ENCODE data around the gene GATD1.
A peak's percentile ranks its signal among the peaks of the same experiment; 100 is the strongest.

The GATD1 gene

DNA sequence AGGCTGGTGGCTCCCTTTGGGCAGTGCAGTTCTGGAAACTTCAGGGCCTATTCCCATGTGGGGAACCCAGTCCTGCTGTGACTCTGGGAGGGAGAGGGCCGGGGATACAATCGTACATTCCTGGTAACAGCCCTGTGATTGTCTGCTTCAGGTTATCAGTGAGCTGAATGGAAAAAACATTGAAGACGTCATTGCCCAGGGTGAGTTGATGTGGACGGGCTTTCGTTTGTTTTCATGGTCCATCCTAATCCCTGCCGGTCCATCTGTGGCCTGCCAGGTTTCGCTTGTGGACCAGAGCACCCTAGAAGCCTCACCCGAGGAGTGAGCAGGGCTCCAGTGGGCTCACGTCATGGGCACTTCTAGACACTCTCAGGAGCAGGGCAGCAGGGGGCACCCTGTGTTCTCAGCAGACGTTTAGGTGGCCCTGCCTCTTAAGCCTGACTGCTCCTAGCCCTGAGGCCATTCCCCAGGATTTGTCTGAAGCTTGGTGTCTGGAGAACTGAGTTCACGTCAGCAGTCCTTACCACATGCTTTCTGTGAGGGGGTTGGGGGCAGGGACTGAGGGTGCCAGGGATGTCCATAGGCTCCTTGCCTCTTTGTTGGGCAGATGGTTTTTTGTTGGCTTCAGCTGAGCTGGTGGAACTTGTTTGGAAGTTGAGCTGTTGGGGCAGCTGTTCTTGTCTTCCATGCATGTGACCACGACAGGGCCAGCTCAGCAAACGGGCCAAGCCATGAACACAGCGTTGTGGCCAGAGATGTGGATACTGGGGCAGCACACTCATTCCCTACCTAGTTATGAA lies 34.4 kb upstream of the GATD1 start:
- DNase-seq = no peak

DNA sequence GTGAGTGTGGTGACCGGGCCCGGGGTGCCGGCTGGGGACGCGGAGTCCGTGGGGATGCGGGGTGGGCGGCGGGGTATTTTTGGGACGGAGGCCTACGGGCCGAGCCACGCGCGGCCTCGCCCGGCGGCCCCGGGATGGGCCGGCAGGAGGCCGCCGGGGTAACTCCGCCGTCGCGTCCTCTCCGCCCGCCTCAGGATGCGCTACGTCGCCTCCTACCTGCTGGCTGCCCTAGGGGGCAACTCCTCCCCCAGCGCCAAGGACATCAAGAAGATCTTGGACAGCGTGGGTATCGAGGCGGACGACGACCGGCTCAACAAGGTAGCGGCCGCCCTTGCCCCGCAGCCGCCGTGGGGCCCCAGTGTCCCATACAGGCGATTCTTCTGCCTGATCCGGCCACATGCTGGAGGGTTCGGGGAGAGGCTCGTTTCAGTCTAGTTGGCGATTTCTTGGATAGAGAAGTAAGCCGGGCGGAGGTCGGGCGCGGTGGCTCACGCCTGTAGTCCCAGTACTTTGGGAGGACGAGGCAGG lies 32.8 kb upstream of the GATD1 start:
- no peak for DNase-seq

DNA sequence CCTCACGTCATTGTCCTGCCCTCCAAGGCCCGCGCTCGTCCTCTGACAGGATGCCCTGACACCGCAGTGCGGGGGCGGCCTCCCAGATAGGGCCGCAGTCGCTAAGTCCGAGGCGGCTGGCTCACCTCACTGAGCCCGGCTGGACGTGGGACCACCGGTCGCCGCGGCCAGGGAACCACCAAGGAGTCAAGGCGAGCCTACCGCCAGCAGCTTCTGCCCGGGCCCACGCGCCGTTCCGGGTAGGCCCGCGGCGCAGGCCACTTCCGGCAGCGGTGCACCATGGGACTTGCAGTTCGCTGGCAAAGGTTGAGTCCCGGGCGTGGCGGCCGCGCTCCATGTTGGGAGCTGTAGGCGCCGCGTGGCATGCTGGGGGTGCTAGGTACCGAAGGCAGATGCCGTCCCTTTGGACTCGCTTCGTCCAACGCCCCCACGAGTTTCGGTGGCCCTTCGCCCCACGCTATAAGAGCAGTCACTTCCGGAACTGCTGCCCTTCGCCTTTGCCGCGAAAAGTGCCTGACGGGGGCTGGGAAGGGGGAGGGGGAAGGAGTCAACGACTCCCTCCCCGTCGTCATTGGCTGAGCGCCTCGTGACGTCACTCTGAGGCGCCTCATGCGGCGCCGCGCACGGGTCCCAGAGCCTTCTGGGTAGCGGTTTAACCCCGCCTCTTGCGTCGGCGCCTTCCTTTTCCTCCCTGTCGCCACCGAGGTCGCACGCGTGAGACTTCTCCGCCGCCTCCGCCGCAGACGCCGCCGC lies 32.2 kb upstream of the GATD1 start, which contains the start of gene RPLP2:
Gene RPLP2 (plus strand): TSS at position 681 of the 753 bp plus-strand sequence. CDS start 268 bp downstream, outside the sequence.
- DNase-seq = peak; percentile 97 to 99

DNA sequence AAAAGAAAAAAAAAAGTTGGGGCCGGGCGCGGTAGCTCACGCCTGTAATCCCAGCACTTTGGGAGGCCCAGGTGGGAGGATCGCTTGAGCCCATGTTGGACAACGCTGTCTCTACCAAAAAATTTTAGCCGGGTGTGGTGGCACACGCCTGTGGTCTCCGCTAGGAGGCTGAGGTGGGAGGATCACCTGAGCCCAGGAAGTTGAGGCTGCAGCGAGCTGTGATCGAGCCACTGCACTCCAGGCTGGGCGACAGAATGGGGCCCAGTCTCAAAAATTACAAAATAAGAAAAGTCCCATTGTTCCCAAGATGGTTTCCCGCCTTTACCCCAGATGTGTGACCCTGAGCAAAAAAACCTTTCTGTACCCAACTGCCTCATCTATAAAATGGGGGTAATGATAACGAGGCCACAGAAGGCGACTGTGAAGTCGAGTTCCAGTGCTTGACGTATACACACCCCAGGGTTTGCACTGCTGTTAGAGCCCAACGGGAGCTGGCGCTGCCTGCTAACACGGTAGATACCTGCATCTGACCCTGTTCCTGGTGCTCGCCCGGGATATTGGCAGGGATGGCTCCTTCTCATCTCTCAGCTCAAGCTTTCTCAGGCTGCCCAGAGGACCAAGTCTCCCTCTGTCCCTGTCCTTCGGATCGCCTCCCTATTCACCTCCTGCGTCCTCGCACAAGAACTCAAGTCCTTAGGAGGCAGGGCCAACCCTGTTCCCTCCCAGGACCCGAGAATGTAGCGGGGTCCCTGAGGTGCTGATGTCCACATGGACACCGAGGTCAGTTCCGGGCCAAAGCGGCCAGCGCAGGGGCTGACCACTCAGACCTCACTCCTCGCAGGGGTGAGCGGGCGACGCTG lies 31.4 kb upstream of the GATD1 start:
- no peak for DNase-seq

DNA sequence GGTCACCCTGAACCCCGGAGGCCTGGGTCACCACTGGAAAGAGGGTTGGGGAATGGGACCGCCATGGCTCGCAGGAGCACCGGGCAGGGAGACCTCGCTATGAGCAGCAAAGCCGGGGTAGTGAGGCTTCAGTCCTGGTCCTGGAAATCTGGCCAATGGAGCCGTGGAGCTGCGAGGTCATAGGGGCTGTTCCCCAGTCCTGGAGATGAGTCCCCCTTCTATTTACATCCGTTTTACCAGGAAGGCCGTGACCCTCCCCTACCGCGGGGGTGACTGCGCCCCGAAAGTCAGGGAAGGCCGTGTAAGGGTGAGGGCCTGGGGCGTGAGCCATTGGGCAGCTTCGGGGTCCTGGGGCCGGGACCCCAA lies 27.3 kb upstream of the GATD1 start:
- DNase-seq = no peak

DNA sequence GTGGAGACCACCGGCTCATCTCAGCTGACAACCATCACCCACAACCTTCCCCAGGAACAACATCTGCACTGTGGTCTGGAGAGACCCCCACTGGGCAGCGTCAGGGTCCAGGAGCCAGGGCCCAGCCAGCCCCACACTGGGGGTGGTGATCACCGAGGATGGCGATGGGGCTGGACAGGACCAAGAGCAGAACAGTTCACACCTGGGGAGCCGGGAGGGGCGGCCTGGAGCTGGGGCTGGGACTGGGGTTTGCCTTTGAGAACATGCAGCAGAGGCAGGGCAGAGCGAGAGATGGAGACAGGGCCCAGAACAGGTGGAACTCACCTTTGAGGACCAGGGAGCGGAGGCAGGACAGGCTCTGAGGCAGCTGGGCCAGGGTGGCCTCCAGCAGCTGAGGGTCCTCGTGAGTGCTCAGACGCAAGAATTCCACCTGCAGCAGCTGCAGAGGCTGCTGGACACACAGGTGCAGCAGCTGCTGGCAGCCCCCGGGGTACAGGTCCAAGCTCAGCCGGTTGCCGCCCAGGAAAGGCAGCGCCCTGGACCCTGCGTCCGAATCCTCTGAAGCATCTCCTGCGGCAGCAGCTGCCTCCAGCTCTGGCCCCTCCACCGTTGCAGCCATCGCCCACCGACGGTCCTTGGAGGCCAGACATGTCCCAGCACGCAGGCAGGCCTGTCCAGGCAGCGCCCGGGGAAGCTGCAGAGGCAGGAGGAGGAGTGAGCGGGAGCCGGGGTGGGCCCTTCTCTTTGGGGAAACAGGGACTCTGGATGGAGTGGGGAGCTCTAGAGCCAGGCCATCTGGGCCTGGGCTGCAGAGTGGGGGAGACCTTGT lies 26.7 kb upstream of the GATD1 start:
- no peak for DNase-seq

DNA sequence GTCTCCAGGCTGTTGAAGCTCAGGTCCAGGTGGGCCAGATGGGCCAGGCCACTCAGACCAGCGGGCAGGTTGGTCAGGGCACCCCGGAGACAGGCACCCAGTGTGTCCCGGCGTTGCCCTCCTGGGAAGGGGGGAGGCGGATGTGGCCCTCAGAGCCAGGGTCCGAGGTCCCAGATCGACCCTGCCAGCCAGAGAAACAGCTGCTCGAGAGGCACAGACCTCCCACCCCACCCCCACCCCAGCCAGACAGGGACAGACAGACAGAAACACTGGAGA lies 26.1 kb upstream of the GATD1 start:
- no peak for DNase-seq

DNA sequence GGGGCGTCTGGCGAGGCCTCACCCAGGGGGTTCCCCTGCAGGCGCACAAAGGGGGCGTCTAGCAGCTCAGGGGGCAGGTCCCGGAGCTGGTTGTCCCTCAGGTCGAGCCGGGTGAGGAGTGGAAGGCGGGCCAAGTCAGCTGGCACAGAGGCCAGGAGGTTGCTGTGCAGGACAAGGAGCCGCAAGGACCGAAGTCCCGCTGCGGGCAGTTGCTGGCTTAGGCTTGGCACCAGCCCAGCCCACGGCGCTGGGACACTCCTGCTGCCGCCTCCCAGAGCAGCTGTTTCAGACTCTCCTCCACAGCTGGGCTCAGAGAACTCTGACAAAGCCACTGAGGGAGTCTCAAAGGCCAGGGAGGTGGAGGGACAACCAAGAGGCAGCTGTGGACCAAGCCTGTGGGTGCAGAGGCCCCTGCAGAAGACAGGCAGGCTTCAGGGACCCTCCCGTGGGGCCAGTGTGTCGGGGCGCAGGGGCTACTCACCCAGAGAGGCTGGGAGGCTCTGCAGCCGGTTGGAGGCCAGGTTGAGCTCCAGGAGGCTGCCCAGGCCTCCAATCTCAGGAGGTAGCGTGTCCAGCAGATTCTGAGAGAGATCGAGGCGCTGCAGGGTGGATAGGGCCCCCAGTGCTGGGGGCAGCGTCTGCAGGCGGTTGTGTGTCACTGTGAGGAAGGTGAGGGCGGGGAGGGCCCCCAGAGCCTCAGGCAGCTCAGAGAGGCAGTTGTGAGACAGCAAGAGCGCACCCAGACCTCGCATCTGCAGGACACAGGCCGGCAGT lies 25.6 kb upstream of the GATD1 start:
- no peak for DNase-seq

DNA sequence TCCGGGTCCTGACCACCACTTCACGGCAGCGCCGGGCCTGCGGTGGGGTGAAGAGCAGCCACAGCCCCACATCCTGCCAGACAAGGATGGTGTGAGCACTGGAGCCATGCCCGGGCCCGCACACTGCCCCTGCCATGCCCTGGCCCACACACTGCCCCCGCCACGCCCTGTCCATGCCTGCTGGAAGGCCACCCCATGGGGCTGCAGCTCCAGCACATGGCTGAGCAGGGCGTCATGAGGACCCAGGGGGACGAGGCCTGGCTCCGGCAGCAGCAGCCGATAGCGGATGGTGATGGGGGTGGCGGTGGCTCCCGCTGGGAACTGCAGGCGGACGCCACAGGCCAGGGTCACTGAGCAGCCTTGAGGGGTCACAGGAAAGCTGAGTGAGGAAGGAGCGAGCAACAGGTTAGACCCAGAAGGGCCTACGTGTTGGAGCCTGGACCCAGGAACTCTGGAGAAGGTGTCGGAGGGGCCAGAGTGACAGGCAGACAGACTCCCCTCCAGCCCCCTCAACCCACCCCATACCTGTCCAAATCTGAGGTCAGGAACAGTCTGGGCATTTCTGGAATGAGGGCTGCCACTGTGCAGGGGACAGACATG lies 24.8 kb upstream of the GATD1 start:
- DNase-seq = no peak

DNA sequence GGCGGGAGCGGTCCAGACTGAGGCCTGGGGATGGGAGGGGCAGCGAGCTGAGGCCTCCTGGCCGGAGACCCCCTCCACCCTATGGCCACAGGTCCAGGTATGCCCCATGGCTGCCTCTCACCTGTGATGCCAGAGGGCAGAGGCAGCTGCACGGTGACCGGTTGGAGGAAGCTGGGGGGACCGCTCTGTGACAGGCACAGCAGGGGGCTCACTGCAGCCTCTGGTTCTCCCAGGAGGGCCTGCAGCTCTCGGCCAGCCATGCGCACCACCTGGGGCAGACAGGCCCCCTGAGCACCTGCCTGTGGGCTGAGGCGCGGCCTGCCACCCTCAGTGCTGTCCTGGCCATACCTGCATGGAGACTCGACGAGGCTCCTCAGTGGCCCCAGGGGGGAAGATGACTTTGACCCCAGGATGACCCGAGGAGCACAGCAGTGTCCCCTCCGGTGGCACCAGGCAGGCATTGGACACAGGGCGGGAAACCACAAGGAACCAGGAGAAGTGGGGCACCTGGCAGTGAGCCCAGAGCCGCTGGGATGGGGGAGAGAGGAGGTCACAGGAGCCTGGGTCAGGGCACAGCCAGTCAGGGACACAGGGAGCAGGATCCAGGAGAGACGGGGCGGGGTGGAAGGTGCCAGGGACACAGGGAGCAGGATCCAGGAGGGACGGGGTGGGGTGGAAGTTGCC lies 24.0 kb upstream of the GATD1 start:
- DNase-seq = no peak

DNA sequence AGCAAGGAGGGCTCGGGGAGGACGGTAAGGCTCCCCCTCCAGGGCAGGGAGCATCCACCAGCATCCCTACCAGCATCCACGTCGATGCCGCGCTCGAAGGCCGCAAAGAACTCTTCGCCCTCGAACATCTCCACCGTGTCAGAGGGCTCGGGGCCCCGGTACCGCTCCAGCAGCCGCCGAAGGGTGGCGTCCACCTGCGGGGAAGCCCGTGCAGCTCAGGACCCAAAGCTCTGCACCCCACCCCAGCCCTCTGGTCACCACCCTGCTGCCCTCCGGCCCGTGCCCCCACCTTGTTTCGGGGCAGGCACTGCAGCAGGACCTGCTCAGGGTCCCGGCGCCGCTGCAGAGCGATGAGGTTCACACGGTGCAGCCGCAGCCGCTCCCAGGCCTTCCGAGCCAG lies 23.2 kb upstream of the GATD1 start:
- no peak for DNase-seq

DNA sequence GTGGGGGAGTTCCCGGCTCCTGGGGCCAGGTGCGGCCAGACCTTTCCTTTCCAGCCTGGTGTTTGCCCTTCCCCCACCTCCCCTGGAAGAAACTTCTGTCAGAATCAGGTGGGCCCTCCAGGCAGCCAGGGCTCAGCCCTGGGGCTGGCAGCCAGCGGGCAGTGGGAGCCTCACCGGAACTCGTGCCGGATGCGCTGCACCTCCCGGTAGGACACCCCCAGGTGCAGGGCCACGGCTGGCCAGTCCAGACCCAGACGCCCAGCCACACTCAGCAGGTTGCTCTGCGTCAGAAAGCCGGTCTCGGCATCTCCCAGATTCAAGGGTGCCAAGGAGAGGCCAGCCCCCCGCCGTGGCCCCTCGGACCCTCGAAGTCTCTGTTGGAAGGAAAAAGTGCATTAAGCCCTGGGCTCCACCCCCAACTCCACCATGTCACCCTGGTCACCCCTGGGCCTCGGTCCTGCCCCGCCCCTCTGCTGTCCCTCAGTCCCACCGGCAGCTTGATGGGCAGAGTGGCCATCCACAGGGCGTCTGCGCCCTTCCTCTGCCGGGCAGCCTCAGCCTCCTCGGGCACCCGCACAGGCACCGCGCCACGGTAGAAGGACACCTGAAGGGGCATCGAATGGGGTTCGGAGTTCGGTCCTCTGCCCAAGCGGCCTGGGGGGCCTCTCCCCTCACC lies 22.5 kb upstream of the GATD1 start:
- DNase-seq = no peak

DNA sequence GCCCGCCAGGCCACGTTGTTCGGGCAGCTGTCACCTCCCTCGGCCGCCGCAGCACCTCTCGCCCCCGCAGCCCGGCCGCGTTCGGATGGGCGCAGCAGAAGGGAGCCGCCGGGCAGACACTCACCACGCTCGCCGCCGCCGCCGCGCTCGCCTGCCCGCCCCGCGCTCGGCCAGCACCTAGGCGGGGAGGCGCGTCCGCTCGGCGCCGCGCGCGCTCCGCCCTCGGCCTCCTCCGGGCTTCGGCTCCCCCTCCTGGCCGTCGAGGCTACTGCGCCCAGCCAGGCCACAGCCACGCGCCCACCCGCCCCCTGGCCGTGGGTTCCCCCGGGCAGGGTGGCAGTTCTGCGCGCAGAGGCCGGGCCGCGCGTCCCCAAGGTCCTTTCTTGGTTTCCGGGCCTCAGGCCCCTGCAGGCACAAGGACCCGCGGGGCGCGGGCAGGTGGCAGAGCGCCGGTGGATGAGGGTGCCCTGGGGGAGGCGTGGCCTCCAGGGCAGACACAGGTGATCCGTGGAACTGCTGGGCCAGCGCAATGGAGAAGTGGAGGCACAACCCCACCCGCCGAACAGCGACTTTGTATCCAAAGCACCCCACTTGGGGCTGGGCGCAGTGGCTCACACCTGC lies 20.9 kb upstream of the GATD1 start, which contains the start of gene SLC25A22:
Gene SLC25A22 (minus strand): TSS at position 189 of the 621 bp plus-strand sequence. CDS start 3,275 bp downstream, outside the sequence.
- peak; percentile 41 to 87 for DNase-seq

DNA sequence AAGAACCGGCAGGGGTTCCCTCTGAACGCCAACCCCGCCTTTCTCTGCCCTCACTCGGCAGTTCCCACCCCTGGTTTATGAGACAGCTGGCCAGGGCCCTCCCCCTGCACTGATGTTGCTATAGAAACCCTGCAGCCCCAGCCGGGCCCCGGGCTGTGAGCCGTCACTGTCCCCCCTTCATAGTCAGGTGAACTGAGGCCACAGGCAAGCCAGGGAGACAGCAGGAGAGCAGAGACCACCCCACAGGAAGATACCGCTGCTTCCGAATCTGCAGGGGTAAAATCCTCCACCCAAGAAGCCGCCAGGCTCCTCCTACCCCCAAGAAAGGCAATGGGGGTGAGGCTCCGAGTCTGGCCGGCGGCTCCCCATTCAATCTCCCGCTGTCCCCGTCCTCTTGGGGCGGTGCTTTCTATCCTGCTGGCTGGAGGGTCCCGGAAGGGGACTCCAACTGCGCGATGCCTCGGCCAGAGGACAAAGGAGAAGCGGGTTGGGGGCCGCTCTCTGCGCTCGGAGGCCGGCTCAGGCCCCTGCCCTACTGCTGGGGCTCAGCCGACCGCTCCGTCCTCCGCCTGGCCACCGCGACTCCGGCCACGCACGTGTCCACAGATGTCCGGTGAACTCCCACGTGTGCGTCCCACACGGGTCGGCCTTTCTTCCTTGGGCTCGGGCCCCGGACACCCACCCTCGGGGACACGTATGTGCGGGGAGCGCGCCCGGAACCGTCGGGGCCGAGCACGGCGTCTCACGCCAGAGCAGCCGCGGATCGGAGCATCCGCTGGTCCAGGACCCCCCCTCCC lies 20.2 kb upstream of the GATD1 start:
- DNase-seq = peak; percentile 74 to 83

DNA sequence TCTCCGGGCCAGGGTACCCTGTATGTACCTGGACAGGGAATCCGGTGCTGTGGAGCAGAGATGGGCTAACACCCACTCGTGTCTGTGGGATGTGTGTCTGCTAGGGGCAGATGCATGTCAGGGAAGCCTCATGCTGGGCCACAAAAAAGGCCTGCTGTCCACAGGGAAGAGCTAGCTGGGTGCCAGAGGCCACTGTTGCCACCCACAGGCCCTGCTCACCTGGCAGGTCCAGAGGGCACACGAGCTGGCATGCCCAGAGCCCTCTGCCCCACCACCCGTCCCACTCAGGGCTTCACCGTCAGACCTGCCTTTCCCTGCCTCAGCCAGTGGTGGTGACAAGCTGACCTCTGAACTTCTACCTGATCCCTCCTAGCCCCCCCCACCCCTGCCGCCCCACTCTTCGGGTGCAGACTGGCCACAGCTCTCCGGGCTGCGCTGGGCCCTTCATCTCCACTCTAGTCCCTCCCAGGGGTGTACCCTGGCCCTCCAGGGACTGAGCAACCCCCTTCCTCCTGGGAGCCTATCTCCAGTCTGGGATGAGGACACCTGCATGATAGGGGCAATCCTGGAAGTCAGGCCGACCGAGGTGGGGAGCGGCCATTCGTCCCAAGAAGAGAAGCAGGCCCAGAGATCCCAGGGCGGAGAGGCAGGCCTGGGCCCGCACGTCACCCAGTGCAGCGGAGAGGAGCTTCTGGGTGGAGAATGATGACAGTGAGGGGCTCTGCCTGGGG lies 19.4 kb upstream of the GATD1 start:
- DNase-seq = no peak

DNA sequence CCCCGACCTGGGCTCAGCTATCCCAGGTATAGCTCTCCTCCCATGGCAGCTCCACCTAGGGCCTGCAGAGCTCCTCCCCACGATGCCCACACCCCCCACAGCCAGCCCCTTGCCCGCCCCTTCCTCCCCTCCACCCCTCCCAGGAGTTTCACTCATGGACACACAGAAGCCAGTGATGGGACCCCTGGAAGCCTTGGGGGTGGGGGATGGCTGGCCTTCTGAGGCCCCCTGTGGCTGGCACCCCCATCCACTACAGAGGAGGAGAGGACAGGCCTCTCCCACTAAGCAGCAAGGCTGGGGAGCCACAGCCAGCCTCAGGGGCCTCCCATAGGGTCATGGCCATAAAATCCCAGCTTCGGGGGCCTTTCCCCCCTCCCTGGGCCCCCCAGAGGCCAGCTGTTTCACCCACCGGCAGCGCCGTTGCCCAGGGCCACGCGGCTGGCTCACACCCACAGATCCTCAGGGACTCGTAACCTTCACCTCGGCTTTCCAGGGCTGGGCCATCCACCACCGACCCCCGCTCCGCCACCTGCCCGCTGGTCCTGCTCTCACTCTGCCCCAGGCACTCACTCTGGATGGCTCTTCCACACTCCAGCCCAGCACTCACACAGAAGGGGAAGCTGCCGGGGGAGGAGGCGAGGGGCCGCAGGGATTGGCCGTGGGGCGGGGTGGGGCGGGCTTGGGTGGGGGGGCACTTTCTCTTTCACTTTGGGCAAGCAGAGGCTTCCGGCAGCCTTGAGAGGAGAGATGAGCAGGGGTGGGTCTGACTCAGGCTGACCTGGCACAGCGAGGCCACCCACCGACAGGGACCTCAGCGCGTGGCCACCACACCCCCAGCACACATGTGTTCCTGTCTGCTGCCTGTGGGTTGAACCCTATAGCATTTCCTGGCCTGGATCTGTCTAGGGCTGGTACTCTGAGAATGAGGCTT lies 18.6 kb upstream of the GATD1 start:
- no peak for DNase-seq

Measured in NCI-H446 (cell line).